ENCODE results near the gene LY6G6C. TPM values are rescaled to one million over a fixed set of nuclear protein-coding genes. Genes with fewer than 3 reads are reported as not detected.

The LY6G6C gene
- total RNA-seq, 1 experiment from 2014 or later: 2.1 TPM

- ChIA-PET POLR2A (ENCODE audit: unreplicated experiment) (no interaction called here), CTCF (no interaction called here)
- intact Hi-C loops (cut with micrococcal nuclease; ENCODE audit: unreplicated experiment): no loop called here
- no peak overlapping the region for H2AFZ ChIP-seq
- H3K4me1 ChIP-seq (replicated peaks; ENCODE audit: insufficient read depth): peaks cover 42% of the 10 kb centered on the region
- no peaks in the 10 kb centered on the region for H4K20me1 ChIP-seq (ENCODE audit: insufficient read depth)
- BruUV-seq (replicated peaks): no TSS peak
- peaks cover 27% of the 10 kb centered on the region; the same call in 1 of the 2 replicates for H3F3A ChIP-seq (ENCODE audit: insufficient read depth, low read depth)
- no peaks in the 10 kb centered on the region for H3K79me2 ChIP-seq (ENCODE audit: low read depth)
- no peaks in the 10 kb centered on the region for H3K36me3 ChIP-seq (ENCODE audit: low read depth)
- H3K27ac ChIP-seq: no peak overlapping the region
- H3K27me3 ChIP-seq (ENCODE audit: insufficient read depth, low read depth): no peaks in the 10 kb centered on the region
- H3K4me2 ChIP-seq: peak overlapping the region; percentile 59
- no peaks in the 10 kb centered on the region for H3K9me2 ChIP-seq (ENCODE audit: insufficient read depth)
- no peak for DNase-seq
- H3K9me3 ChIP-seq (ENCODE audit: insufficient read depth, low read depth): no peaks in the 10 kb centered on the region
- TF ChIP-seq EZH2 (IDR thresholded peaks at IDR 0.05; ENCODE audit: low read depth) (no peak), CTCF (conservative IDR thresholded peaks at IDR 0.05) (no peak)
- H3K4me3 ChIP-seq: no peak overlapping the region
These were observed 3.9 kb downstream of the LY6G6C start for GRCh38 chr6:31717499-31718222.

GRCh38 chr6:31715022-31715958 is 6.3 kb downstream of the LY6G6C start, which contains the start of gene LY6G6D:
LY6G6D (plus strand) TSS chr6:31715348; CDS start chr6:31715356, 8 bp downstream.
- POLR2A ChIA-PET (ENCODE audit: unreplicated experiment): interaction anchor here (0.6 to 0.7 kb wide), 2 partner anchors 9 to 128 kb away, joined by 11 to 33 read pairs; no protein-coding TSS in a partner anchor
- no peak within 1 kb of the TSS for H3K27ac ChIP-seq
- intact Hi-C loops (cut with micrococcal nuclease; ENCODE audit: unreplicated experiment): no loop called here
- BruUV-seq (replicated peaks): no TSS peak
- no peaks in the 10 kb centered on the region for H3K36me3 ChIP-seq (ENCODE audit: low read depth)
- no peaks in the 10 kb centered on the region for H3K79me2 ChIP-seq (ENCODE audit: low read depth)
- H3K9me2 ChIP-seq (ENCODE audit: insufficient read depth): no peaks in the 10 kb centered on the region
- H3K27me3 ChIP-seq (ENCODE audit: insufficient read depth, low read depth): no peaks in the 10 kb centered on the region
- peaks cover 18% of the 10 kb centered on the region; the same call in 1 of the 2 replicates for H3F3A ChIP-seq (ENCODE audit: insufficient read depth, low read depth)
- H2AFZ ChIP-seq: peak within 1 kb of the TSS; percentile 68; the same call in 1 of the 2 replicates
- H3K4me3 ChIP-seq: no peak within 1 kb of the TSS
- H3K4me1 ChIP-seq (replicated peaks; ENCODE audit: insufficient read depth): peaks cover 32% of the 10 kb centered on the region
- DNase-seq: no peak
- H3K4me2 ChIP-seq: no peak within 1 kb of the TSS
- no peaks in the 10 kb centered on the region for H3K9me3 ChIP-seq (ENCODE audit: insufficient read depth, low read depth)
- TF ChIP-seq CTCF (conservative IDR thresholded peaks at IDR 0.05) (no peak), EZH2 (IDR thresholded peaks at IDR 0.05; ENCODE audit: low read depth) (no peak)
- CTCF ChIA-PET: no interaction called here
- H4K20me1 ChIP-seq (ENCODE audit: insufficient read depth): no peaks in the 10 kb centered on the region

GRCh38 chr6:31713991-31714684 is 7.4 kb downstream of the LY6G6C start:
- Histone ChIP-seq H4K20me1 (ENCODE audit: insufficient read depth) (no peaks in the 10 kb centered on the region), H3K36me3 (ENCODE audit: low read depth) (no peaks in the 10 kb centered on the region), H3F3A (ENCODE audit: insufficient read depth, low read depth) (peaks cover 8% of the 10 kb centered on the region; the same call in 1 of the 2 replicates), H3K4me1 (replicated peaks; ENCODE audit: insufficient read depth) (peaks cover 20% of the 10 kb centered on the region), H3K79me2 (ENCODE audit: low read depth) (no peaks in the 10 kb centered on the region), H3K9me3 (ENCODE audit: insufficient read depth, low read depth) (no peaks in the 10 kb centered on the region), H3K27ac (no peak overlapping the region), H2AFZ (peak overlapping the region; percentile 68), H3K27me3 (ENCODE audit: insufficient read depth, low read depth) (no peaks in the 10 kb centered on the region), H3K4me3 (no peak overlapping the region), H3K9me2 (ENCODE audit: insufficient read depth) (no peaks in the 10 kb centered on the region), H3K4me2 (no peak overlapping the region)
- no peak for TF ChIP-seq EZH2 (IDR thresholded peaks at IDR 0.05; ENCODE audit: low read depth)
- no peak for TF ChIP-seq CTCF (conservative IDR thresholded peaks at IDR 0.05)
- intact Hi-C loops (cut with micrococcal nuclease; ENCODE audit: unreplicated experiment): no loop called here
- no peak for DNase-seq
- ChIA-PET CTCF (no interaction called here), POLR2A (ENCODE audit: unreplicated experiment) (no interaction called here)
- no TSS peak for BruUV-seq (replicated peaks)

Measured in PC-9 (cell line).